OCI-LY1 (cell line): ENCODE data around the gene KRTAP10-7.

Source experiments
- H2AFZ ChIP-seq: fragments of 200-600 bp; sonication (generic), shearing (Covaris generic); 2 replicates; pipeline ENCODE4 v1.6.0; 2014; ENCODE audit warnings: antibody characterized with exemption, mild to moderate bottlenecking, low read length
- H3F3A ChIP-seq: fragments of 200-600 bp; sonication (generic), shearing (Covaris generic); 2 replicates; pipeline ENCODE4 v1.6.0; 2014; ENCODE audit warnings: mild to moderate bottlenecking, antibody characterized with exemption, low read length, moderate library complexity; ENCODE audit not compliant: insufficient read depth
- H3K27ac ChIP-seq: fragments of 200-600 bp; sonication (generic); 2 replicates; pipeline ENCODE4 v1.5.1; 2014; ENCODE audit warnings: low read length, mixed run types, mild to moderate bottlenecking, low read depth; ENCODE audit not compliant: poor library complexity, severe bottlenecking
- H3K27me3 ChIP-seq: fragments of 200-600 bp; sonication (generic); 2 replicates; pipeline ENCODE4 v1.6.0; 2014; ENCODE audit warnings: antibody characterized with exemption, mild to moderate bottlenecking, low read length, moderate library complexity; ENCODE audit not compliant: insufficient read depth
- H3K36me3 ChIP-seq: fragments of 200-600 bp; sonication (generic); 2 replicates; pipeline ENCODE4 v1.6.1; 2014; ENCODE audit warnings: mild to moderate bottlenecking, antibody characterized with exemption, low read length, moderate library complexity, mixed read lengths; ENCODE audit not compliant: insufficient read depth
- H3K4me1 ChIP-seq: fragments of 200-600 bp; sonication (generic); 2 replicates; pipeline ENCODE4 v1.5.1; 2014; ENCODE audit warnings: mild to moderate bottlenecking, low read length, moderate library complexity; ENCODE audit not compliant: insufficient read depth, severe bottlenecking
- H3K4me2 ChIP-seq: fragments of 200-600 bp; sonication (generic), shearing (Covaris generic); 2 replicates; pipeline ENCODE4 v1.6.1; 2014; ENCODE audit warnings: low read length
- H3K4me3 ChIP-seq: fragments of 200-600 bp; sonication (generic); 2 replicates; pipeline ENCODE4 v1.5.1; 2014; ENCODE audit warnings: low read length, low read depth, mild to moderate bottlenecking, mixed read lengths; ENCODE audit not compliant: poor library complexity, severe bottlenecking
- H3K79me2 ChIP-seq: fragments of 200-600 bp; shearing (Covaris generic); 2 replicates; pipeline ENCODE4 v1.6.1; 2016; ENCODE audit warnings: mixed run types, low read length, mixed read lengths; ENCODE audit not compliant: insufficient read depth
- H3K9ac ChIP-seq: fragments of 200-600 bp; sonication (generic), shearing (Covaris generic); 2 replicates; pipeline ENCODE4 v1.6.1; 2014; ENCODE audit warnings: mild to moderate bottlenecking, low read length, mixed read lengths
- H3K9me2 ChIP-seq: fragments of 200-600 bp; sonication (generic), shearing (Covaris generic); 2 replicates; pipeline ENCODE4 v1.6.1; 2014; ENCODE audit warnings: low read depth, mild to moderate bottlenecking, low read length, mixed read lengths
- H3K9me3 ChIP-seq: fragments of 200-600 bp; shearing (Covaris generic); 2 replicates; pipeline ENCODE4 v1.6.1; 2014; ENCODE audit warnings: low read length, mixed read lengths
- H4K20me1 ChIP-seq: fragments of 200-600 bp; sonication (generic), shearing (Covaris generic); 2 replicates; pipeline ENCODE4 v1.6.0; 2016; ENCODE audit warnings: mild to moderate bottlenecking, low read length; ENCODE audit not compliant: insufficient read depth
- EZH2 ChIP-seq: fragments of 200-600 bp; sonication (generic), shearing (Covaris generic); IDR thresholded peaks from 2 replicates; pipeline ENCODE4 v1.8.0; 2017; ENCODE audit warnings: borderline replicate concordance, mixed run types, mild to moderate bottlenecking, antibody characterized with exemption, low read length, moderate library complexity, mixed read lengths
- TF ChIP-seq, protein P1 (sequence below): fragments of 200-600 bp; sonication (generic), shearing (Covaris generic); IDR thresholded peaks from 2 replicates; pipeline ENCODE4 v1.5.1; 2017; ENCODE audit warnings: mild to moderate bottlenecking, antibody characterized with exemption, low read length, moderate library complexity, mixed read lengths

KRTAP10-7 gene

DNA sequence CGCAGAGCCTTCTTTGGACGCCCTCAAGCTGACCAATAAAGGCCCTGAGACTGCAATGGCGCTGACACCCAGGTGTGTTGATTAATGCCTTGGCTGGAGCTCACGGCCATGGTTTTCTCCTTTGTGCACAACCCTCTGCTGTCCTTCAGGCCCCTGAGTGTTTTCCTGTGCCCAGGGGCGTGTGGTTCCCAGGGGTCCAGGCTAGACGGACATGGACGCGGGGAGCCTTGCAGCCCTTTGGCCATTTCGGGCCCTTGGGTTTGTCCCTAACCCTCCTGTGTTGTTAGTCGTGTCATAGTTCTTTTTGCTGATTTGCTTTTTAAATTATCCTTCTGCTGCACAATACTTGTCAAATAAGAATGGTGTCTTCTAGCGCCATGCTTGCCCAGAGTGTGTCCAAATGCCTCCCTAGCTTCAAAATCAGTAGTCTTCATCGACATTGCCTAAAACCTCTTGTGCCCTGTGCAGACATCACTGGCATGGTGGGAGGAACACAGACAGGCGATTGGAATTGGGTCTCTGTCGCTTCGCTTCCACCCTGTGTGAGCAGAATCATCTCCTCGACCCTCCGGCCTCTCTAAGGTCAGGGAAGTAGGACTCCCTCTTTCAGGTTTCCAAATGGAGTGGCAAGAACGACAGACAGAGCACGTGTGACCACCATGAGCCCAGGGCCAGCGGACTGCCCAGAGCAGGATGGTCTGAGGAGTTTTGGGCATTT is 24.9 kb upstream of the KRTAP10-7 start:
- H3K27me3 ChIP-seq: no peaks in the 10 kb centered on the region; the same call in 1 of the 2 replicates

DNA sequence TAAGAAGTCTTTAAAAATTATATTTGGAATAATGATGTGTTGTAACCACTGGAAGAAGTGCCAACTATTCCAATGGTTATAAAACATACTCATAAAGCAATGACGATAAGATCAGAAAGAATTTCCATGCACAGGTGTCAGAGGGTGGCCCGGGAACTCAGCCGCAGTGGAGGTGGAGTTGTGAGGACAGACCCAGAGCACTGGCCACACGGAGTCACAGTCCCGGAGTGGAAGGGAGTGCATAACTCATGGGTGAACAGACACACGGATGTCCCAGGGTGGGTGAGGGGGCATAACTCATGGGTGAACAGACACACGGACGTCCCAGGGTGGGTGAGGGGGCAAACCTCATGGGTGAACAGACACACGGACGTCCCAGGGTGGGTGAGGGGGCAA is 24.4 kb upstream of the KRTAP10-7 start:
- H3K27ac ChIP-seq: no peak overlapping the region

More for the DNA sequence above, 24.9 kb upstream of the KRTAP10-7 start:
- no peaks in the 10 kb centered on the region for H3K4me1 ChIP-seq
- H3K27ac ChIP-seq: no peak overlapping the region
- H4K20me1 ChIP-seq: no peaks in the 10 kb centered on the region
- no peaks in the 10 kb centered on the region for H3K79me2 ChIP-seq
- no peak overlapping the region for H3K9ac ChIP-seq
- peaks cover 4% of the 10 kb centered on the region; the same call in 1 of the 2 replicates for H3K9me3 ChIP-seq
- H3K4me2 ChIP-seq: no peak overlapping the region
- H3K4me3 ChIP-seq: no peak overlapping the region
- H2AFZ ChIP-seq: no peak overlapping the region
- H3F3A ChIP-seq: no peaks in the 10 kb centered on the region
- no peaks in the 10 kb centered on the region; the same call in 1 of the 2 replicates for H3K36me3 ChIP-seq
- H3K9me2 ChIP-seq: no peaks in the 10 kb centered on the region
- TF ChIP-seq, protein P1, sequence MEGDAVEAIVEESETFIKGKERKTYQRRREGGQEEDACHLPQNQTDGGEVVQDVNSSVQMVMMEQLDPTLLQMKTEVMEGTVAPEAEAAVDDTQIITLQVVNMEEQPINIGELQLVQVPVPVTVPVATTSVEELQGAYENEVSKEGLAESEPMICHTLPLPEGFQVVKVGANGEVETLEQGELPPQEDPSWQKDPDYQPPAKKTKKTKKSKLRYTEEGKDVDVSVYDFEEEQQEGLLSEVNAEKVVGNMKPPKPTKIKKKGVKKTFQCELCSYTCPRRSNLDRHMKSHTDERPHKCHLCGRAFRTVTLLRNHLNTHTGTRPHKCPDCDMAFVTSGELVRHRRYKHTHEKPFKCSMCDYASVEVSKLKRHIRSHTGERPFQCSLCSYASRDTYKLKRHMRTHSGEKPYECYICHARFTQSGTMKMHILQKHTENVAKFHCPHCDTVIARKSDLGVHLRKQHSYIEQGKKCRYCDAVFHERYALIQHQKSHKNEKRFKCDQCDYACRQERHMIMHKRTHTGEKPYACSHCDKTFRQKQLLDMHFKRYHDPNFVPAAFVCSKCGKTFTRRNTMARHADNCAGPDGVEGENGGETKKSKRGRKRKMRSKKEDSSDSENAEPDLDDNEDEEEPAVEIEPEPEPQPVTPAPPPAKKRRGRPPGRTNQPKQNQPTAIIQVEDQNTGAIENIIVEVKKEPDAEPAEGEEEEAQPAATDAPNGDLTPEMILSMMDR: no peak
- no peak for TF ChIP-seq EZH2

DNA sequence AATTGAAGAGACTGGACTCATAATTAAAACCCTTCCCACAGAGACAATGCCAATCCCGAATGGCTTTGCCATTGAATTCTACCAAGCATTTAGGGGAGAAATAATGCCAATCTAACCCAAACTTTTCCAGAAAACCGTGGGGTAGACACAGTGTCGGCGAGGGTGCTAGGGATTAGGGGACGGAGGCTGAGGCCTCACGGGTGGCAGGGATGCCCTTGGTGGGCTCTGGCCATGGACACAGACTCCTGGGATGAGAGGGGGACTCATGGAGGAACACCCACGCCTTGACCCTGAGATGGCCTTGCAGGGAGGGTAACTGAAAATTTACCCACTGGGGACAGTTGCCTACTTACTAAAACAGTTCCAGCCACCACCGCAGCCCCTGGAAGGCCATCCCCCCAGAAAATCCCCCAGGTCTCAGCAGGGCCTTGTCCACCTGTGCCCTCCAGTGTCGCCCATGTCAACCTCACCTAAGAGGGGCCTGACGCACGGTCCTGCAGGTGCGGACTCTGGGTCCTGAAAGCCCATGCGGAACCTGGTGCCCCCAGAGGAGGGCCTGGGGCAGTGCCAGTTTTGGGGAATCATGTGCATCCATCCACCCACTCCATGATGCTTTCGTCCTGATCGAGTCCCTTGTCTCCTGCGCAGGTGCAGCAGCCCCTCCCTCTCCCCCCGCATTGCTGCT is 21.9 kb upstream of the KRTAP10-7 start:
- Histone ChIP-seq H3K9me3 (peaks cover 4% of the 10 kb centered on the region; the same call in 1 of the 2 replicates), H3K27ac (no peak overlapping the region), H3K4me1 (no peaks in the 10 kb centered on the region), H3K9ac (no peak overlapping the region), H4K20me1 (no peaks in the 10 kb centered on the region), H3K4me3 (no peak overlapping the region), H3K27me3 (no peaks in the 10 kb centered on the region; the same call in 1 of the 2 replicates), H3K79me2 (no peaks in the 10 kb centered on the region), H3K4me2 (no peak overlapping the region), H3K9me2 (no peaks in the 10 kb centered on the region), H3K36me3 (no peaks in the 10 kb centered on the region; the same call in 1 of the 2 replicates), H2AFZ (no peak overlapping the region), H3F3A (no peaks in the 10 kb centered on the region)
- no peak for TF ChIP-seq EZH2
- TF ChIP-seq, protein P1: no peak

More for the DNA sequence above, 24.4 kb upstream of the KRTAP10-7 start:
- no peaks in the 10 kb centered on the region; the same call in 1 of the 2 replicates for H3K36me3 ChIP-seq
- no peak overlapping the region for H3K9ac ChIP-seq
- H3K4me3 ChIP-seq: no peak overlapping the region
- peaks cover 4% of the 10 kb centered on the region; the same call in 1 of the 2 replicates for H3K9me3 ChIP-seq
- no peaks in the 10 kb centered on the region for H3K4me1 ChIP-seq
- H3K4me2 ChIP-seq: no peak overlapping the region
- no peaks in the 10 kb centered on the region for H4K20me1 ChIP-seq
- H3K27me3 ChIP-seq: no peaks in the 10 kb centered on the region; the same call in 1 of the 2 replicates
- no peak overlapping the region for H2AFZ ChIP-seq
- H3F3A ChIP-seq: no peaks in the 10 kb centered on the region
- no peak for TF ChIP-seq EZH2
- TF ChIP-seq, protein P1: no peak
- H3K79me2 ChIP-seq: no peaks in the 10 kb centered on the region
- no peaks in the 10 kb centered on the region for H3K9me2 ChIP-seq
